GM21825 (cell line): ENCODE results near the gene ZCCHC12.

Experiments used
- ATAC-seq: cut with Tn5 transposase; IDR thresholded peaks from one replicate; pipeline ENCODE4 v1.9.1; 2021; ENCODE audit warnings: mild to moderate bottlenecking, moderate library complexity; ENCODE audit not compliant: unreplicated experiment

ZCCHC12 gene

DNA sequence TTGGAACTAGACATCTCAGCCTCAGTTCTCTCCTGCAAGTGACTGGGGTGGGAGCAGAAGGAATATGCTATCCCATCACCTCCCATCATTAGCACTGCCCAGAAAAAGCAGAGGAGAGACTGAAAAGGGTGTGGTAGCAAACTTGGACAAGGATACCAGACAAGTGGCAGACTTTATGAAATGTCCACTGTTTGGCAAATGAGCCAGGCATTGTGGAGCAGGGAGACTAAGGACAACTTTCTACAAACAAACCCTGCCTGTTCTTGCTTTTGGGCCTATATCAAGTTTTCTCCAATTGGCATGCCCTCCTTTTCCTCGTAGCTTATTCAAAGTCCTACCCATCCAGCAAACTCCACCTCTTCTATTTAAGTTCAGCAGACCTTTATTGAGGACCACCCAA is 41.6 kb downstream of the ZCCHC12 start:
- ATAC-seq: no peak

DNA sequence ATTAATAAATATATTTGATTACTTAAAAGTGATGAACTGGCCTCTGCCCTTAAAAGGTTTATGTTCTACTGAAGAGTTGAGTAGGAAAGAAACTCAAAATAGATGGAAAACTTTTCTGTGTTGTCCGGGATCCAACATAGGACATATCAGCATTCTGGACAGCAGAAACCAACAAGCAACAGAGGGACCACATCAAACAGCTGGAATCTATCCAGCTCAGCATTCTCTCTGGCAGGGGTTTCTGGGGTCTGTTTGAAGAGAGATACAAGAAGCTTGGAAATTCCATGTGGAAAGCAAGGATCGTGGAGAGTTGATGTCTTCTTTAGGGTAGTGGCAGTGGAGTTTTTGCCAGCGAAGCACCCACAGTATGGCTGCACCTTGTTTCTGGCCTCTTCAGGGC is 43.6 kb downstream of the ZCCHC12 start:
- no peak for ATAC-seq

DNA sequence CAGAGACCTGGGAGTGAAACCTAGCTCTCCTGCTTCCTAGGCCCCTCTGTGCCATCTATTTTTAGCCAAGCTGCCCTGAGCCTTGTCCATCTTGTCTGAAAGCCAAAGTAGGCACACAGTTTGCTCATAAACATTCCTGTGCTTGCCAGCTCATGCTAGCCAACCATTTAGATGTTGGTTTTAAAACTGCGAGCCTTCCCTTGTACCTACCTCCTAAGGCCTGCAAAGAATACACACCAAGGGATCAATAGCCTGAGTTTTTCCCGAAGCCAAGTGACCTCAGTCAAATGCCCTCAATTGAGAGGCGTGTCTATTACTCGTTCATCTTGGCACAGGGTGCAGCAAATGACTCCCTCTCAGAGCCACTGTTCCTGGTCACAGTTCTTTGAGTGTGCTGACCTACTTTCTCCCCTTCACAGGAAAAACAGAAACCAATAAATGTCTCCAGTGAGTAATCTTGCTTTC is 48.5 kb downstream of the ZCCHC12 start:
- no peak for ATAC-seq
